Left lung (tissue), 14 donors: Measurements from ENCODE around the gene PTGS1. TPM values are rescaled to one million over a fixed set of nuclear protein-coding genes. Genes with fewer than 3 reads are reported as not detected.
"Not testable (repeated sequence)": the region's sequence is repeated elsewhere in the genome, so short reads cannot be mapped to it uniquely, and the experiment has no call there.

ENCODE experiments used
- ATAC-seq: fragments of 200-7000 bp; cut with Tn5 transposase; one replicate; pipeline ENCODE4 v1.9.1; 2020; ENCODE audit warnings: moderate library complexity
- DNase-seq, 4 donors: peaks; one replicate each; pipeline ENCODE4 v3.0.0-alpha.2; 2013 to 2020
- H3K27ac ChIP-seq, 2 donors: fragments of 200-600 bp; sonication (generic) in 1 of 2; one replicate each; pipeline versions ENCODE4 v1.5.0 to v1.8.0; 2020 to 2021
- H3K27me3 ChIP-seq, 2 donors: fragments of 200-600 bp; sonication (generic) in 1 of 2; one replicate each; pipeline versions ENCODE4 v1.5.0 to v1.8.0; 2020 to 2021
- H3K36me3 ChIP-seq, 2 donors: fragments of 200-600 bp; sonication (generic) in 1 of 2; one replicate each; pipeline versions ENCODE4 v1.5.0 to v1.8.0; 2020 to 2021
- H3K4me1 ChIP-seq, 2 donors: fragments of 200-600 bp; one replicate each; pipeline ENCODE4 v1.8.0; 2021
- H3K4me3 ChIP-seq, 2 donors: fragments of 200-600 bp; sonication (generic) in 1 of 2; one replicate each; pipeline versions ENCODE4 v1.5.0 to v1.8.0; 2020 to 2021; ENCODE audit warnings: mild to moderate bottlenecking in 1 of 2
- H3K9me3 ChIP-seq, 2 donors: fragments of 200-600 bp; sonication (generic) in 1 of 2; one replicate each; pipeline versions ENCODE4 v1.5.0 to v1.8.0; 2020 to 2021
- CTCF ChIP-seq, 2 donors: fragments of 200-600 bp; sonication (generic) in 1 of 2; IDR thresholded peaks; one replicate each; pipeline versions ENCODE4 v1.5.0 to v1.8.0; 2021; ENCODE audit warnings: antibody characterized with exemption in 2 of 2
- intact Hi-C, 2 donors: fragments of 100-400 bp; cut with DNase I; formaldehyde crosslinking; loops; one replicate each; pipeline versions ENCODE4 v1.11.2 to v1.14.2; 2022
- long read RNA-seq, 12 donors: library from polyadenylated mRNA in 2 of 12; unstranded in 2 of 12; transcript quantifications; one replicate each; pipeline ENCODE4 v2.0.0 and lab custom pipeline, GENCODE V29; 2019 to 2026
- polyA plus RNA-seq, 6 donors: library from polyadenylated mRNA; unstranded; fragments of 120-200 nt; gene quantifications; one replicate each; pipeline ENCODE4 v1.2.1, GENCODE V29; 2013; ENCODE audit not compliant: insufficient read length in 6 of 6
- total RNA-seq, 2 donors: library from RNA; stranded (reverse); fragmentation: NEBNext Ultra II Directional; extraction: Animal tissue kit (Norgen Biotek cat#: 25700); gene quantifications; one replicate each; pipeline ENCODE4 v1.2.1, GENCODE V29; 2021
- donor health status: DM: no; HTN: yes; CAD: no.
- donor health status: DM: no; HTN: no; CAD: no.

Gene PTGS1
- total RNA-seq: 10 to 100 TPM; 12.9 to 16.3 TPM
- polyA plus RNA-seq: 1 to 10 TPM; 3.8 to 5.4 (median 4.3) TPM
- long read RNA-seq, donor 1: 0 reads
- long read RNA-seq, donor 2: 0 reads
- long read RNA-seq, donor 3: 0 reads
- long read RNA-seq, donor 4, full-length matches to known transcripts: 1 of 4 reads
- long read RNA-seq, donor 4, partial matches to known transcripts: 2 of 4 reads
- long read RNA-seq, donor 4, other reads (novel, unspliced or antisense): 1 of 4 reads
- long read RNA-seq, donor 5: 0 reads
- long read RNA-seq, donor 6: 0 reads
- long read RNA-seq, donor 7: 0 reads
- long read RNA-seq, donor 8, partial matches to known transcripts: 0 of 1 reads
- long read RNA-seq, donor 8, other reads (novel, unspliced or antisense): 0 of 1 reads
- long read RNA-seq, donor 9: 0 reads
- long read RNA-seq, donor 10, full-length matches to known transcripts: 3 of 4 reads
- long read RNA-seq, donor 10, partial matches to known transcripts: 0 of 4 reads
- long read RNA-seq, donor 10, other reads (novel, unspliced or antisense): 1 of 4 reads
- long read RNA-seq, donor 11, partial matches to known transcripts: 0 of 1 reads
- long read RNA-seq, donor 11, other reads (novel, unspliced or antisense): 0 of 1 reads
- long read RNA-seq, donor 12: 0 reads

- peak; percentile 89 for ATAC-seq
- H3K4me1 ChIP-seq: peaks cover 8 to 30% of the 10 kb centered on the region in 2 donors
- TF ChIP-seq CTCF (IDR thresholded peaks at IDR 0.05): no peak
- peaks cover 0 to 13% of the 10 kb centered on the region in 2 donors for H3K27me3 ChIP-seq
- DNase-seq: peak in 3 of 4 donors; percentile 41 to 90 (median 72)
- intact Hi-C loops: loop anchor here in 1 of 2 donors (10.0 kb wide), 1 partner anchor 74 kb away; no protein-coding TSS in a partner anchor
- no peaks in the 10 kb centered on the region for H3K36me3 ChIP-seq
- H3K27ac ChIP-seq: peak within 1 kb of the TSS in 1 of 2 donors; percentile 74
- H3K9me3 ChIP-seq: no peaks in the 10 kb centered on the region
- peak within 1 kb of the TSS; percentile 24 to 43 for H3K4me3 ChIP-seq
Observed at GRCh38 chr9:122370869-122371755, at the start of gene PTGS1. Gene PTGS1 (plus strand): TSS chr9:122371024. CDS start chr9:122371085, 61 bp downstream.

- no peak overlapping the region for H3K4me3 ChIP-seq
- no peak for TF ChIP-seq CTCF (IDR thresholded peaks at IDR 0.05)
- no peaks in the 10 kb centered on the region for H3K9me3 ChIP-seq
- no peak overlapping the region for H3K27ac ChIP-seq
- no peaks in the 10 kb centered on the region for H3K4me1 ChIP-seq
- H3K27me3 ChIP-seq: no peaks in the 10 kb centered on the region
- peaks cover 0 to 32% of the 10 kb centered on the region in 2 donors for H3K36me3 ChIP-seq
- intact Hi-C loops: no loop called here
- DNase-seq (no peak), ATAC-seq (no peak)
Observed at GRCh38 chr9:122322553-122322952, 48.3 kb upstream of the PTGS1 start.

DNA sequence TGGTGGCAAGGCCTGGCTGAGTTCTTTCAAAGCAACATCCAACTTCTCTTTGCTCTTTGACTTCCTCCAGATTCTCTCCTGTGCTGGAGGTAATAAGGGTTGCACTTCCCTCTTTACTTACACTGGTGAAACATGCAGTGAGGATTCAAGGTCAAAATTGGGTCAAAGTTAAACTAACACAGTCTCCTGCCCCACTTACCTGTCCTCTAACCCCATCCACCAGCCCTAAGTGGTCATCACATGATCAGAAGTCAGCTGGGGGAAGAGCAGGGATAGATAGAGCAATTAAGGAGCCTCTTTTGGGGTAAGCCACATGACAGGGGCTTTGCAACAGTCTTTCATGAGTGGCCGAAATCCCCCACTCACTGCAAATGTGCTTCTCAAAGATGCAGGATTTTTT lies 46.2 kb upstream of the PTGS1 start:
- ATAC-seq, H3K27ac ChIP-seq, H3K4me1 ChIP-seq, DNase-seq, H3K9me3 ChIP-seq, H3K27me3 ChIP-seq, intact Hi-C loops, H3K4me3 ChIP-seq: not testable (repeated sequence)
- peaks cover 0 to 30% of the 10 kb centered on the region in 2 donors for H3K36me3 ChIP-seq

GRCh38 chr9:122325124-122325523 lies 45.7 kb upstream of the PTGS1 start:
- ATAC-seq: no peak
- no peaks in the 10 kb centered on the region for H3K27me3 ChIP-seq
- H3K27ac ChIP-seq: peak overlapping the region in 1 of 2 donors; percentile 23
- no peak for TF ChIP-seq CTCF (IDR thresholded peaks at IDR 0.05)
- DNase-seq: no peak
- no peaks in the 10 kb centered on the region for H3K4me1 ChIP-seq
- H3K4me3 ChIP-seq: no peak overlapping the region
- peaks cover 0 to 28% of the 10 kb centered on the region in 2 donors for H3K36me3 ChIP-seq
- intact Hi-C loops: no loop called here
- no peaks in the 10 kb centered on the region for H3K9me3 ChIP-seq

GRCh38 chr9:122327175-122327574 lies 43.6 kb upstream of the PTGS1 start:
- H3K4me1 ChIP-seq: peaks cover 0 to 6% of the 10 kb centered on the region in 2 donors
- intact Hi-C loops: no loop called here
- no peak for TF ChIP-seq CTCF (IDR thresholded peaks at IDR 0.05)
- H3K27ac ChIP-seq: no peak overlapping the region
- ATAC-seq (no peak), DNase-seq (no peak)
- H3K27me3 ChIP-seq: no peaks in the 10 kb centered on the region
- no peak overlapping the region for H3K4me3 ChIP-seq
- H3K9me3 ChIP-seq: no peaks in the 10 kb centered on the region
- H3K36me3 ChIP-seq: peaks cover 0 to 26% of the 10 kb centered on the region in 2 donors
